T-helper 1 cell (primary cell): Measurements from ENCODE around the gene CTH.
A peak's percentile ranks its signal among the peaks of the same experiment; 100 is the strongest.
"Not testable (repeated sequence)": the region's sequence is repeated elsewhere in the genome, so short reads cannot be mapped to it uniquely, and the experiment has no call there.

ENCODE experiments used
- DNase-seq, 5 donors: peaks; one replicate each; pipeline ENCODE4 v3.0.0-alpha.2; 2012 to 2020

CTH gene

DNA sequence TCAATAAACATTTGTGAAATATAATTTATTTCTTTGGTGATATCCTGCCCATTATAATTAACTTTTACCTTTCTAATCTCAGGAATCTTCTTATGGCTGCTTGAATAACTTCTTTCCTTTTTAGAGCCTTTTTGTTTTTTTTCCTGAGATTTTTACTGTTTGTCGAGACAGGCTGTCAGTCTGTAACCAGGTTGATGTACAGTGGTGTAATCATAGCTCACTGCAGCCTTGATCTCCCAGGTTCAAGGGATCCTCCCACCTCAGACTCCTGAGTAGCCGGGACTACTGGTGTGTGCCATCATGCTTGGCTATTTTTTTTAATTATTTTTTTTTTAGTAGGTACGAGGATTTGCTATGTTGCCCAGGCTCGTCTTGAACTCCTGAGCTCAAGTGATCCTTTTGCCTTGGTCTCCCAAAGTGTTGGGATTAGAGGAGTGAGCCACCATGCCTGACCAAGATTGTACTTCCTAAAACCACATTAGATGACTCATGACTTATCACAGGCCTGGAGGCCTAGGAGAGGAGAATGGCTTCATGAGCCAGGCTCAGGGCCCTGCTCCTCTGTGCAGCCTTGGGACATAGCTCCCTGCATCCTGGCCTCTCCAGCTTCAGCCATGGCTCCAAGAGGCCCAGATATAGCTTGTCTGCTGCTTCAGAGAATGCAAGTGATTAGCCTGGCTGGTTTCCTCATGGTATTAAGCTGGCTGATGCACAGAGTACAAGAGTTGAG is 48.6 kb downstream of the CTH start:
- DNase-seq = no peak

GRCh38 chr1:70460740-70461713 is 50.0 kb downstream of the CTH start:
- not testable (repeated sequence) for DNase-seq

DNA sequence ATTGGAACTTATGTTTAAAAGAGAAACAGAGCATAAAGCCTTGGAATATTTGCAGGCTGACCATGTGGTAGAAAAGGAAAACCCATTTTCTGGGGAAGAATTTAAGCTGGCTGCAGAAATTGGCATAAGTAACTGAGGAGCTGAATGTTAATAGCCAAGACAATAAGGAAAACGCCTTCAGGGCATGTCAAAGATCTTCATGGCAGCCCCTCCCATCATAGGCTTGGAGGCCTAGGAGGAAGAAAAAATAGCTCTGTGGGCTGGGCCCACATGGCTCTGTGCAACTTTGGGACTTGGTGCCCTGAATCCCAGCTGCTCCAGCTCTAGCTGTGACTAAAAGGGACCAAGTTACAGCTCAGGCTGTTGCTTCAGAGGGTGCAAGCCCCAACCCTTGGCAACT is 51.5 kb downstream of the CTH start:
- no peak for DNase-seq

DNA sequence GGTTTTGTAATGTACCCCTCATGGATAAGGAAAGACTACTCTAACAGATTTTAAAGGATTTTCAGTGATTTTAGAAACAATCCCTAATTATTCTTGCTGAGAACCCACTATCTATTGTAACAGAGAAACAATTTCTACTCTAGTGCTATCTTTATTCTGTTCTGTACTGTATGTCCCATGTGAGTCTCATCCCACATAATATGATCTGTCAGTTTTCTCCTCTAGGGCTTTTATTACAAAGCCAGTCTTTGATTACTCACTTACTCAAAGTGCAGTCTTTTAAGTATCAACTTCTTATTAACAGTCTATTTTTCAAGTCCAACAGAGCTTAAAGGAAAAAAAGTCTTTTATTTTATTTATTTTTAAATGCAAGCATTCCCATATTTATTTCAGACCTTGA is 54.8 kb downstream of the CTH start:
- no peak for DNase-seq

GRCh38 chr1:70467531-70467930 is 56.5 kb downstream of the CTH start:
- no peak for DNase-seq

DNA sequence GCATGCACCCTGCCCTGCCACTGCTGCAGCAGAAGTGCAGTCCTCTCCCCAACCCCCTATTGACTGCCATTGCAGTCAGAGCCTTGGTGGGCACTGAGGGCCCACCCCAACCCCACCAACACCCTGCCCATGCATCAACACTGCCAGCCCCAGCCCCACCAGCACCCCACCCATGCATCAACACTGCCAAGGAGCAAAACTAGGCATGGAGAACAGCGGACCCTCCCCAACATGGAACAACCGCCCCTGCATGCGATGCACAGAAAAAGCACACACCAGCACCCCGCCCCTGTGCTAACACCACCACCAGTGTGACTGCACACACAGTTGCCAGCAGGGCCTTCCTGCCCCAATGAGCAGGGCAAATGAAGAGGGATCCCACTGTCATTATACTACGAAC is 57.1 kb downstream of the CTH start:
- no peak for DNase-seq

- not testable (repeated sequence) for DNase-seq
Measured at GRCh38 chr1:70469184-70469583, 58.1 kb downstream of the CTH start.

DNA sequence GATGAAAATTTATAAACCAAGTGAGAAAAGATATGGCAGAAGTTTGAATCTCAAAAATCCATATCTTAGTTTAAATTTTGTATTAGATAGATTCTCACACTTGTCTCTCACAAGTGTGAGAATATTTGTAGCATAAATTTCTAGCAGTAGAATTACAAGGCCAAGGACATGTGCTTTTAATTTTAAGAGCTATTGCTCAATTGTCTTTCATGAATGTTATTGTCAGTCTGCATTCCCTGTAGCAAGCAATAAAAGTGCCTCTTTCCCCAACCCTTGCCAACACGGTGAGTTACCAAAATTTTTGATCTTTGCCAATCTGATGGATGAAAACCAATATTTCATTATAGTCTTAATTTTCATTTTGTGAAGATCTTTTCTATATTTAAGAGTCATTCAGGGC is 64.0 kb downstream of the CTH start:
- DNase-seq = no peak

DNA sequence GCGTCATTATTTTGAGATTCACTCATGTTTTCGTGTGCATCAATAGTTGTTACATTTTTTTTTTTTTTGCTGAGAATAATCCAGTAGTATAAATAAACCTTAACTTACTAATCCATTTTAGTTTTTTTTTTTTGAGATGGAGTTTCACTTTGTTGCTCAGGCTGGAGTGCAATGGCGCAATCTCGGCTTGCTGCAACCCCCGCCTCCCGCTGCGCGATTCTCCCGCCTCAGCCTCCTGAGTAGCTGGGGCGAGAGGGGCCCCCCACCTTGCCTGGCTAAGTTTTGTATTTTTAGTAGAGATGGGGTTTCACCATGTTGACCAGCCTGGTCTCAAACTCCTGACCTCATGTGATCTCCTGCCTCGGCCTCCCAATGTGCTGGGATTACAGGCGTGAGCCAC is 66.0 kb downstream of the CTH start:
- DNase-seq = no peak

DNA sequence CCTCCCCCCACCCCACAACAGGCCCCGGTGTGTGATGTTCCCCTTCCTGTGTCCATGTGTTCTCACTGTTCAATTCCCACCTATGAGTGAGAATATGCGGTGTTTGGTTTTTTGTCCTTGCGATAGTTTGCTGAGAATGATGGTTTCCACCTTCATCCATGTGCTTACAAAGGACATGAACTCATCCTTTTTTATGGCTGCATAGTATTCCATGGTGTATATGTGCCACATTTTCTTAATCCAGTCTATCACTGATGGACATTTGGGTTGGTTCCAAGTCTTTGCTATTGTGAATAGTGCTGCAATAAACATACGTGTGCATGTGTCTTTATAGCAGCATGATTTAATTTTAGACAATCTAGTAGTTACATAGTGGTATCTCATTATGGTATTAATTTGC is 66.8 kb downstream of the CTH start:
- not testable (repeated sequence) for DNase-seq

DNA sequence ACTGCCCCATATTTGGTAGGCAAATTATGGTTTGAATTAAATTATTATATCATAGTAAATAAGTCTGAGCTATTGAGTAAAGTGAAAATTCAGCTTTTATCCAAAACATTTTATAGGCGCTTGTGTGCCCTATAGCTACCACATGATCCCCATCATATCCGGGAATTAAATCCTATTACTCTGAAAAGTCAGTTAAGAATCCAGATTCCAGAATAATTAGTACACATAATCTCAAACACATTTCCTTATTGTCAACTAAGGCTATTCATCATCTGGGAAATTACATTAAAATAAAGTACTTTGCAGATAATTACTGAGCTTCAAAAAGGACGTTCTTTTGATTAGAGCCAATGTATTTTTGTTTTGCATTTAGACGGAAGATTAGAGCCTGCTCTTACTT is 72.3 kb downstream of the CTH start:
- DNase-seq = no peak

DNA sequence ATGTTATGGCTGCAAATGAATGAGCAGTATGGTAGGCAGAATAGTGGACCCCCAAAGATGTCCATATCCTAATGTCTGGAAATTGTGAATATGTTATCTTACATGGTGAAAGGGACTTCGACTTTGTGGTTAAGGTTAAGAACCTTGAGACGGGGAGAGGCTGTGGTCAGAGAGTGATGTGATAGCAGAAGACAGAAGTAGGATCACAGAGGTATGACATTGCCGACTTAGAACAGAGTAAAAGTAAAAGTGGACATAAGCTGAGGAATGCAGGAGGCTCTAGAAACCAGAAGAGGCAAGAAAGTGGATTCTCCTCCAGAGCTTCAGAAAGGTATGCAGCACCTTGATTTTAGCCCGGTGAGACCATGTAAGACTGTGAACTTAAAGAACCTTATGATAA is 74.6 kb downstream of the CTH start:
- no peak for DNase-seq

DNA sequence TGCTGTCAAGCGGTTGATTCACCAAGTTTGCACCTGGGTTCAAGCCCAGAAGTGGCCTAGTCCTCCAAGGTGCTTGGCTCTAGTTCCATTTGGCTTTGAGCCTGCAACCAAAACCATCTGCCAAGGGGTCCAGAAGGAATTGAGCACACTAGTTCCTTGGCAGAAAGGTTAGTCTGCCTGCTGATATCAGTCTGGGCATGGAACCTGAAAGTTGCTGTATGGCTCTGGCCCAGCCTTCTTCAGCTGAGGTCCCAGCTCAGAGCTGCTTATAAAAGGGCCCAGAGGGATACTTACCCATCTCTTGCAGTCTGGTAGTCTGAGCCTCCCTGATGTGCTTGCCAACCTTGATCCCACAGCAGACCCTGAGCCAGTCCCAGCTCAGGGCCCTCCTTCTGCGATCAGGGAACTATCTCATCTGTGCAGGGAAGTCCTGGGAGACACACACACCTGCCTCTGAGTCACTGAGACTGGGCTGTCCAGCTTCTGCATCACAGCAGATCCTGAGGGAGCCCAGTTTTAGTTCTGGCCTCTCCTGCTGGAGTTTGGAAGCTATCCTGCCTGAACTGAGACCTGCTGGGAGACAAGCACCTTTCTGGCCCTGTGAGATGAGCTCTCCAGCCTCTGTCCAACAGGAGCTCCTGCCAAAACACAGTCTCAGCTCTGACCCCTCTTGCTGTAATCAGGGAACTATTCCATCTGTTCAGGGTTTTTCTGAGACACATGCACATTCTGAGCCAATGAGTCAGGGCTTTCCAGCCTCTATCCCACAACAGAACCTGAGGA is 75.8 kb downstream of the CTH start:
- DNase-seq = no peak

- no peak for DNase-seq
Measured at GRCh38 chr1:70487459-70487815, 76.4 kb downstream of the CTH start.

- DNase-seq = peak in 1 of 5 donors; percentile 8
Measured at GRCh38 chr1:70487910-70488665, 77.0 kb downstream of the CTH start.
